Measurements from ENCODE around the gene SPATA21. TPM values are rescaled to one million over a fixed set of nuclear protein-coding genes. Genes with fewer than 3 reads are reported as not detected.

The SPATA21 gene
- total and polyA plus RNA-seq, 2 donors (not counting 3 experiments of a cell fraction or from before 2014, with no cell fraction given), result not detected

DNA sequence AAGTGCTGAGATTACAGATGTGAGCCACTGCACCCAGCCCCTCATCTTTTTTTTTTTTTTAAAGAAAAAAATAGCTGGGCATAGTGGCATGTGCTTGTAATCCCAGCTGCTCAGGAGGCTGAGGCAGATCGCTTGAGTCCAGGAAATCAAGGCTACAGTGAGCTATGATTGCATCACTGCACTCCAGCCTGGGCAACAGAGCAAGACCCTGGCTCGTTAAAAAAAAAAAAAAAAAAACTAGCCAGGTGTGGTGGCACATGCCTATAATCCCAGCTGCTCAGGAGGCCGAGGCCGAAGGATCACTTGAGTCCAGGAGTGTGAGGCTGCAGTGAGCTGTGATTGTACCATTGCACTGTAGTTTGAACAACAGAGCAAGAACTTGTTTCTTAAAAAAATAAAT is 56.4 kb downstream of the SPATA21 start:
- dilution Hi-C loops (cut with MboI; ENCODE audit: extremely low pct_ligation_motif_present, low sequenced_read_pairs), result no loop called here

More for the DNA sequence above, 56.4 kb downstream of the SPATA21 start:
- Histone ChIP-seq H3K4me1 (ENCODE audit: control insufficient read depth, extremely low read depth, insufficient read depth, low read length) (peaks cover 23% of the 10 kb centered on the region), H2AFZ (ENCODE audit: low read depth, low read length) (no peak overlapping the region), H3K36me3 (ENCODE audit: control insufficient read depth in 2 of 2, extremely low read depth in 1 of 2, insufficient read depth in 2 of 2, low read length in 2 of 2) (peaks cover 0 to 3% of the 10 kb centered on the region in 2 experiments), H3K9me3 (replicated peaks; ENCODE audit: control insufficient read depth, insufficient read depth, low read length) (no peaks in the 10 kb centered on the region), H3K9me1 (replicated peaks; ENCODE audit: control insufficient read depth, extremely low read depth, insufficient read depth, low read length) (no peaks in the 10 kb centered on the region), H3K9ac (replicated peaks; ENCODE audit: extremely low read depth, insufficient read depth, low read length) (no peak overlapping the region), H3K4me2 (ENCODE audit: insufficient read depth, low read length) (no peak overlapping the region), H4K20me1 (replicated peaks; ENCODE audit: control insufficient read depth, extremely low read depth, insufficient read depth, low read length) (no peaks in the 10 kb centered on the region), H3K4me3 (replicated peaks in 1 of 3; ENCODE audit: insufficient read depth in 1 of 3, low read depth in 1 of 3, low read length in 3 of 3) (no peak overlapping the region), H3K27ac (ENCODE audit: insufficient read depth, low read depth, low read length) (no peak overlapping the region), H3K79me2 (ENCODE audit: control insufficient read depth, insufficient read depth, low read length) (peaks cover 98% of the 10 kb centered on the region), H3K27me3 (ENCODE audit: control insufficient read depth in 2 of 2, insufficient read depth in 2 of 2, low read length in 2 of 2) (no peaks in the 10 kb centered on the region)
- ChIA-PET POLR2A (interaction anchor here (0.7 kb wide), 1 partner anchor 236 kb away, joined by 3 read pairs; no protein-coding TSS in a partner anchor), CTCF (interaction anchor here (0.7 to 1.1 kb wide), 2 partner anchors 12 to 60 kb away, joined by 3 read pairs; partner anchors contain the start of gene NECAP2)
- FAIRE-seq (no peak), DNase-seq (ENCODE audit: low read depth, low spot score) (no peak)
- TF ChIP-seq, protein P1, sequence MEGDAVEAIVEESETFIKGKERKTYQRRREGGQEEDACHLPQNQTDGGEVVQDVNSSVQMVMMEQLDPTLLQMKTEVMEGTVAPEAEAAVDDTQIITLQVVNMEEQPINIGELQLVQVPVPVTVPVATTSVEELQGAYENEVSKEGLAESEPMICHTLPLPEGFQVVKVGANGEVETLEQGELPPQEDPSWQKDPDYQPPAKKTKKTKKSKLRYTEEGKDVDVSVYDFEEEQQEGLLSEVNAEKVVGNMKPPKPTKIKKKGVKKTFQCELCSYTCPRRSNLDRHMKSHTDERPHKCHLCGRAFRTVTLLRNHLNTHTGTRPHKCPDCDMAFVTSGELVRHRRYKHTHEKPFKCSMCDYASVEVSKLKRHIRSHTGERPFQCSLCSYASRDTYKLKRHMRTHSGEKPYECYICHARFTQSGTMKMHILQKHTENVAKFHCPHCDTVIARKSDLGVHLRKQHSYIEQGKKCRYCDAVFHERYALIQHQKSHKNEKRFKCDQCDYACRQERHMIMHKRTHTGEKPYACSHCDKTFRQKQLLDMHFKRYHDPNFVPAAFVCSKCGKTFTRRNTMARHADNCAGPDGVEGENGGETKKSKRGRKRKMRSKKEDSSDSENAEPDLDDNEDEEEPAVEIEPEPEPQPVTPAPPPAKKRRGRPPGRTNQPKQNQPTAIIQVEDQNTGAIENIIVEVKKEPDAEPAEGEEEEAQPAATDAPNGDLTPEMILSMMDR (IDR thresholded peaks at IDR 0.05; ENCODE audit: extremely low read depth in 1 of 2, insufficient read depth in 1 of 2, low read depth in 1 of 2, low read length in 2 of 2), result no peak
- no peak for TF ChIP-seq EZH2 (IDR thresholded peaks at IDR 0.05; ENCODE audit: borderline replicate concordance, low read depth, low read length, severe bottlenecking)
- TF ChIP-seq MYC (IDR thresholded peaks at IDR 0.05; ENCODE audit: low read depth, low read length), result no peak
- TF ChIP-seq, protein P2, sequence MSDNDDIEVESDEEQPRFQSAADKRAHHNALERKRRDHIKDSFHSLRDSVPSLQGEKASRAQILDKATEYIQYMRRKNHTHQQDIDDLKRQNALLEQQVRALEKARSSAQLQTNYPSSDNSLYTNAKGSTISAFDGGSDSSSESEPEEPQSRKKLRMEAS (IDR thresholded peaks at IDR 0.05; ENCODE audit: insufficient read depth, insufficient read length), result no peak
- TF ChIP-seq POLR2A (IDR thresholded peaks at IDR 0.05; ENCODE audit: low read depth, low read length), result no peak
- no peak for TF ChIP-seq JUN (IDR thresholded peaks at IDR 0.05; ENCODE audit: borderline replicate concordance, insufficient read depth, insufficient read length, low read depth)
- no peak for TF ChIP-seq GATA2 (IDR thresholded peaks at IDR 0.05; ENCODE audit: insufficient read depth, insufficient read length, low read depth, low read length)
- no peak for TF ChIP-seq FOS (IDR thresholded peaks at IDR 0.05; ENCODE audit: borderline replicate concordance, insufficient read depth, low read length)
- TF ChIP-seq POLR2AphosphoS5 (IDR thresholded peaks at IDR 0.05; ENCODE audit: insufficient read depth, low read depth, low read length), result no peak
- intact Hi-C loops (cut with micrococcal nuclease), result no loop called here
- no TSS peak for BruUV-seq (replicated peaks)
